NT2/D1 (cell line): Measurements from ENCODE around the gene MTNR1A.
"Not testable (repeated sequence)": the region's sequence is repeated elsewhere in the genome, so short reads cannot be mapped to it uniquely, and the experiment has no call there.

ENCODE experiments used
- DNase-seq: peaks from one replicate; pipeline ENCODE4 v3.0.0-alpha.2; 2011; ENCODE audit warnings: low read depth, low spot score
- H3K27me3 ChIP-seq: 2 replicates; pipeline ENCODE4 v1.6.0; 2011; ENCODE audit warnings: mild to moderate bottlenecking; ENCODE audit not compliant: insufficient read length, insufficient read depth
- H3K36me3 ChIP-seq: 2 replicates; pipeline ENCODE4 v1.6.1; 2011; ENCODE audit warnings: mild to moderate bottlenecking, low read length, mixed read lengths; ENCODE audit not compliant: insufficient read depth, insufficient read length
- H3K4me1 ChIP-seq: 2 replicates; pipeline ENCODE4 v1.5.1; 2011; ENCODE audit not compliant: insufficient read depth, insufficient read length
- H3K4me3 ChIP-seq: 2 replicates; pipeline ENCODE4 v1.5.1; 2011; ENCODE audit warnings: low read depth; ENCODE audit not compliant: insufficient read length
- H3K9ac ChIP-seq: 2 replicates; pipeline ENCODE4 v1.6.0; 2011; ENCODE audit warnings: low read depth; ENCODE audit not compliant: insufficient read length
- H3K9me3 ChIP-seq: 2 replicates; pipeline ENCODE4 v1.5.1; 2011; ENCODE audit warnings: mild to moderate bottlenecking, low read length; ENCODE audit not compliant: insufficient read depth
- SUZ12 ChIP-seq: IDR thresholded peaks from 2 replicates; pipeline ENCODE4 v1.6.1; 2011; ENCODE audit not compliant: insufficient read length, insufficient read depth; ENCODE audit errors: extremely low read depth
- YY1 ChIP-seq: IDR thresholded peaks from 2 replicates; pipeline ENCODE4 v1.6.1; 2011; ENCODE audit not compliant: insufficient read length, insufficient read depth
- ZNF274 ChIP-seq: IDR thresholded peaks from 2 replicates; pipeline ENCODE4 v1.6.1; 2011; ENCODE audit warnings: mild to moderate bottlenecking, low read depth, low read length

The MTNR1A gene

GRCh38 chr4:186514271-186514950 lies 41.0 kb downstream of the MTNR1A start:
- Histone ChIP-seq H3K36me3 (no peaks in the 10 kb centered on the region), H3K4me3 (no peak overlapping the region), H3K27me3 (no peaks in the 10 kb centered on the region), H3K4me1 (no peaks in the 10 kb centered on the region), H3K9ac (no peak overlapping the region), H3K9me3 (no peaks in the 10 kb centered on the region)
- DNase-seq = no peak
- no peak for TF ChIP-seq SUZ12
- TF ChIP-seq YY1 = no peak
- no peak for TF ChIP-seq ZNF274

GRCh38 chr4:186504771-186505170 lies 50.6 kb downstream of the MTNR1A start:
- H3K4me3 ChIP-seq, H3K9ac ChIP-seq, H3K9me3 ChIP-seq, H3K4me1 ChIP-seq, H3K27me3 ChIP-seq, DNase-seq, H3K36me3 ChIP-seq: not testable (repeated sequence)

- no peaks in the 10 kb centered on the region for H3K36me3 ChIP-seq
These were observed 53.1 kb downstream of the MTNR1A start for GRCh38 chr4:186502231-186502630.

GRCh38 chr4:186501554-186501953 lies 53.8 kb downstream of the MTNR1A start:
- no peak for TF ChIP-seq SUZ12
- no peak for TF ChIP-seq YY1
- no peak for TF ChIP-seq ZNF274
- Histone ChIP-seq H3K4me3 (no peak overlapping the region), H3K36me3 (no peaks in the 10 kb centered on the region), H3K9ac (no peak overlapping the region), H3K4me1 (no peaks in the 10 kb centered on the region), H3K9me3 (no peaks in the 10 kb centered on the region), H3K27me3 (no peaks in the 10 kb centered on the region)
- DNase-seq = no peak

More at GRCh38 chr4:186502231-186502630, 53.1 kb downstream of the MTNR1A start:
- Histone ChIP-seq H3K27me3 (no peaks in the 10 kb centered on the region), H3K4me1 (no peaks in the 10 kb centered on the region), H3K9ac (no peak overlapping the region), H3K4me3 (no peak overlapping the region), H3K9me3 (no peaks in the 10 kb centered on the region)
- TF ChIP-seq ZNF274 (no peak), YY1 (no peak), SUZ12 (no peak)
- no peak for DNase-seq

- no peak overlapping the region for H3K9ac ChIP-seq
- no peak for DNase-seq
- TF ChIP-seq SUZ12 = no peak
- no peak for TF ChIP-seq YY1
- no peak overlapping the region for H3K4me3 ChIP-seq
- H3K4me1 ChIP-seq = no peaks in the 10 kb centered on the region
- no peaks in the 10 kb centered on the region for H3K36me3 ChIP-seq
- no peaks in the 10 kb centered on the region for H3K9me3 ChIP-seq
- no peaks in the 10 kb centered on the region for H3K27me3 ChIP-seq
These were observed 54.6 kb downstream of the MTNR1A start for GRCh38 chr4:186500721-186501304.

- Histone ChIP-seq H3K9me3 (peaks cover 9% of the 10 kb centered on the region), H3K27me3 (no peaks in the 10 kb centered on the region), H3K9ac (no peak overlapping the region), H3K4me3 (no peak overlapping the region), H3K4me1 (no peaks in the 10 kb centered on the region), H3K36me3 (no peaks in the 10 kb centered on the region)
- DNase-seq = no peak
- TF ChIP-seq YY1 (no peak), SUZ12 (no peak), ZNF274 (no peak)
These were observed 55.9 kb downstream of the MTNR1A start for GRCh38 chr4:186499467-186499866.

GRCh38 chr4:186497043-186497442 lies 58.3 kb downstream of the MTNR1A start:
- Histone ChIP-seq H3K36me3 (no peaks in the 10 kb centered on the region), H3K27me3 (no peaks in the 10 kb centered on the region)

More at GRCh38 chr4:186497043-186497442, 58.3 kb downstream of the MTNR1A start:
- no peaks in the 10 kb centered on the region for H3K4me1 ChIP-seq
- peaks cover 16% of the 10 kb centered on the region for H3K9me3 ChIP-seq
- H3K9ac ChIP-seq = no peak overlapping the region
- no peak overlapping the region for H3K4me3 ChIP-seq
- TF ChIP-seq YY1 = no peak
- TF ChIP-seq ZNF274 = no peak
- TF ChIP-seq SUZ12 = no peak
- DNase-seq = no peak
